Hepatic stellate cell (primary cell): ENCODE data around the gene NKX6-2.
"Not testable (repeated sequence)": the region's sequence is repeated elsewhere in the genome, so short reads cannot be mapped to it uniquely, and the experiment has no call there.

Experiments
- DNase-seq: peaks from one replicate; pipeline ENCODE4 v3.0.0; 2011; ENCODE audit warnings: low spot score

NKX6-2 gene

DNA sequence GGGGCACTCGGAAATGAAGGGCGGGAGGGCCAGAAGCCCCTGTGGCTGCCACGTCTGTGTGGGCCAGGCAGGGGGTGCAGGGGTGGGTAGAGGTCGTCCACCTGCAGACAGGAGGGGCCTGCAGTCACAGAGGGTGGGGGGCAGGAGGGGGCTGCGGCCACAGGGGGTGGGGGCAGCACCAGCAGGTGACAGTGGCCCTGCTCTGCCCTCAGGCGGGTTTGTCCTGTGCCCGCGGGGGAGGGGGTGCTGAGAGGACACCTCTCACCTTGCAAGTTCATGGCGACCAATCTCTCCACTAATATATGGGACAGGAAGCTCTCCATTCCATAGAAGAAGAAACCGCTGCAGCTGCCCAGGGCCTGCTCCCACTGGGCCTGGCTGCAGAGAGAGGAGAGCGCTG lies 26.6 kb upstream of the NKX6-2 start:
- no peak for DNase-seq

DNA sequence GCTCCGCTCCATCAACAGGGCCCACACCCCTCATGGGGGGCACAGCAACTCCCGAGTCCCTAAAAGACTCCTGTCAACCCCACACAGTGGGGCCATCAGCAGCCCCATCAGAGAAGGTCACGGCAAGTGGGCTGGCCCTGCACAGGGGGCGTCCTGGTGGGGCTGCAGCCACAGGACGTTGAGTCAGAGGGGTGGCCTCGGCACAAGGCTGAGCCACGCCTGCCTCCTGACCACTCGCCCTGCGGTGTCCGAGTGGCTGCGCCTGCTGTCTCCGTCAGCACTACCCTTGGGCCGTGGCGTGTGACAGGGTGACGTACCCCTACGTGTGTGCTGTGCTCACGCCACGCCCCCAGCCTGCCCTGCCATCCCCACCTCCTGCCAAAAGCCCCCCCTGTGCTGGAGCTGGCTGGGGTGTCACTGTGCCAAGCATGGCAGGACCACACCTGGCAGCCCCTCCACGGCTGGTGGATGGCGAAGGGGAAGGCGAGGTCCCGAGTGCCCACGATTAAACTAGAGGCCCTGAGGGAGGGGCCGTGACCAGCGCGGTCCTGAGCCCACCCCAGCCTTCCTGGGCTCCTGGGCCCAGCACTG lies 26.0 kb upstream of the NKX6-2 start:
- no peak for DNase-seq

DNA sequence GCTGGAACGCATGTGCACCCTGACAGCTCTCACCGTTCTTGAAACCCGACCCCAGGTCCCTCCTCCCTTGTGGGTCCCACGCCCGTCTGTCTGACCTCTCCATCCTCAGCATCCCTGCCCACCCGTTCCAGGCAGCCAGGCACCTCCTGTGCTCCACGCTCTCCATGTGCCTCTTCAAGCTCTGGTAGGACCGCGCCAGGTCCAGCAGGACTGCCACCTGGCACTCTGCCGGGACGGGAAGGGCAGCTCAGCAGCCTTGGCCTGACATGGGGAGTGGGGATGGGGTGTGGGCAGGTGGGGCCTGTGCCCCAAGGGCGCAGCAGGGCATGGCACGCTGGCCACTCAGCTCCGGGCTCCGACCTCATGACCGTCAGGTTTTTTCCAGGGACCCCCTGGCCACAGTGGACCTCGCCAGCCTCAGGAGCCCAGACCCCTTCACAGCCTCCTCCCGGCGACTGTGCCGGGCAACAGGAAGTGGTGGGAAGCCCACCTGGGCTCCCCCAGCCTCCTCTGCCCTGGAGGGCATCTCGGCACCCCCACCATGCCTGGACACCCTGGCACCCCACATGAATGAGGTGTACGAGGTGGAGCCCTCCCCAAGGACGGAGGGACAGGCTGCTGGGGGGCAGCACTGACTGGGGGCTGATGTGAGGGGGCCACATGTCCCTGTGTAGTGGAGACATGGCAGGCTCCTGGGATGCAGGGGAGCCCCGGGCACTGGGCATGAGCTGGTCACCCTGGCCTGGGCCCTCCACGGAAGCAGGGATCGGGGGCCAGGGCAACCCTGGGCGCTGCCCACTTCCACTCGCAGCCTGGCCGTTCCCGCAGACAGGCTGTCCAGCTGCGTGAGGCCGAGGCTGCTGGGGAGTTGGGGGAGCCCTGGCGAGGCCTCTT lies 25.1 kb upstream of the NKX6-2 start:
- no peak for DNase-seq

DNA sequence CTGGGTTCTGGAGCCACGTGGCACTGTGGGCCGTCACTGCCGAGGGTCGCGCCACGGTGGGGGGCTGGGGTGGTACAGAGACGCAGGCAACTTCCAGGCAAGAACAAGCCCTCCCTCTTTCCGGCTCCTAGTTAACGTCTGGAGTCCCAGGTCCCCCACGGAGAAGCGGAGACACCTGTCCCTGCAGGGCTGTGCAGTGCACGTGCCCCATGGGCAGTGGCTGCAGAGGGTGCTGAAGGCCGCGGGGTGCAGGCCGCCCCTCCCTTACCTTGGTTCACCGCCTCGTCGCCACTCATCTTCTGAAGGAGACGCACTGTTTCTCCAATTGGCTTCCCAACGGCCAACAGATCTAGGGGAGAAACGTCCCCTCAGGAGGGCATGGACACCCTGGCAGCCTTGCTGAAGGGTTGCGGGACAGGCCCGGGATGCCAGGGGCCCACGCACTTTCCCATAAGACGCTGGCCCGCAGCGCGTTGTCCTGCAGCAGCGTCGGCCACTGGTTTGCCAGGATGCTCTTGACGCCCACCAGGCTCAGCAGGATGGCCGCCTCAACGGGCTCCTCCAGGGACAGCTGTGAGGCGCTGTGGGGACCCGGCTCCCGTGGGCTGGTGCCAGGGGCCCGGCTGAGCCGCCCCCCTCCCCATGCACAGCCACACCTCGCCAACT lies 24.3 kb upstream of the NKX6-2 start:
- no peak for DNase-seq

DNA sequence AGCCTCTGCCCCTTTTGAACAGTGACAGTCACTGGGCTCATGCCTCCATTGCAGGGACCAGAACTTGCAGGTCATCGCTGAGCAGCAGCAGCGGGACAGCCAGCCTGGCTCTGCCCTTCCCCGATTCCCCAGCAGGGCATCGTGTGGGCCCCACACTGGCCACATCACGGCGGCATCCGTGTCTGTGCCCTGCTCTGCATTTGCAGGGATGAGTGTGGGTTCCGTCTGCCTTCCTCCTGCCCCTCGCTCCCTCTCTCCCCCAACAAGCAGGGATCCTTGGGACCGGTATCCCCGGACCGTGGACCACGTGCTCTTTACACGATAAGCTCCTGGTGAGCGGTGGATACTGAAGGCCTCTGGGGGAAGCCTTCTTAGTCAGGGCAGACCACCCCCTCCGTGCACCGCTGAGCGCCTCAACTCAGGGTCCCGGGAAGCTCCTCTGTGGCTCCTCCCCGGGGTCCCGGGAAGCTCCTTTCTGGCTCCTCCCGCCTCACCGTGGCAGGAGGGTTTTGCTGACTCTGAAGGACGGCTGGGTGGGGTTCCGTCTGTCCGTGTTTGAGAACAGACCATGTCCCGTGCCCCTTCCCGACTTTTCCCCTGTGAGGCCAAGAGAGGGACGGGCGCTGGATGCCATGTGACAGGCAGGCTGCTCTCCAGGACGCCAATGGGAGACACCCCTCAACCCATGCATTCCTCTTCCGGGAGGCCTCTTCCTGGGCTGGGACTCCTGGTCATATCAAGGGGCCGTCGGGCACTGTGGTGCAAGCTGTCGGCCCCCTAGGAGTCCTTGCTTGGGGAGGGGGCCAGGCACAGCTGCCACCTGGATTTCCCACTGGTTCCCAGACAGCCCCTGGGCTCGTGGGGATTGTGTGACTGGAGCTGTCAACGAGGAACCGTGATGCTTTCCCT lies 23.5 kb upstream of the NKX6-2 start:
- DNase-seq = no peak

DNA sequence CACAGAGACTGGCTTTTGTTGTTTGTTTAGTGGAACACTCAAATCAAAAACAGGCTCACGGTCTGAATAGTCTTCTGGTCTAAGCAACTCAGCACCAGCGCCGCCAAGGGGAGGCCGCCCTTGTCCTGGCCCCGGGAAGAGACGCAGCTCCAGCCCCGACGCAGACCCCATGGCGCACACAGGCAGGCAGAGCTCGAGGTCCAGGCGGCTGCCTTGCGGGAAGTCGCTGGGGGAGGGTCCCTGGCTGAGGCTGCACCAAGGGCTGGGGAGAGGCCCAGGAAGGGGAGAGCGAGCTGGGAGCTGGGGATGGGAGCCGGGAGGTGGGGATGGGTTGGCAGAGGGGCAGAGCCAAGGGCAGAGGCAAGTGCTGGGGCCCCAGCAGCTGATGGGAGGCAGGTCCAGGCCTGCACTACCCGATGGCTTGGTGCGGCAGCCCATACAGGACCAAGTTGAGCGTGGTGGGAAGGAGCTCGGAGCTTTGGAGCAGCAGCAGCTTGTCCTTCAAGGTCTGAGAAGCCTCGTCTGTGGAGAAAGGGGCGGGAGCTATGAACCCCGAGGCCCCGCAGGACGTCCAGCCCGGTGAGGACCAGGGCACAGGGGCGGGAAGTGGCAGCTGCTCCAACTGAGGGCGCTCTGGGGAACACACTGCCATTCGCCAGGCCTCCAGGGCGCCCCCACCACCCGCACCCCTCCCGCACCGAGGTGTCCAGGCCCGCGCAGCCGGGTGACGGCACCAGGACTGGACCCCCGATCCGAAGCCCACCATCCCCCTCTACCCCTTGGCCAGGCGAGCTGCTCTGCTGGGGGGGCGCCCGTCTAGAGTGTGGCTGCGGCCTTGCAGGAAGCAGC lies 22.7 kb upstream of the NKX6-2 start:
- no peak for DNase-seq

DNA sequence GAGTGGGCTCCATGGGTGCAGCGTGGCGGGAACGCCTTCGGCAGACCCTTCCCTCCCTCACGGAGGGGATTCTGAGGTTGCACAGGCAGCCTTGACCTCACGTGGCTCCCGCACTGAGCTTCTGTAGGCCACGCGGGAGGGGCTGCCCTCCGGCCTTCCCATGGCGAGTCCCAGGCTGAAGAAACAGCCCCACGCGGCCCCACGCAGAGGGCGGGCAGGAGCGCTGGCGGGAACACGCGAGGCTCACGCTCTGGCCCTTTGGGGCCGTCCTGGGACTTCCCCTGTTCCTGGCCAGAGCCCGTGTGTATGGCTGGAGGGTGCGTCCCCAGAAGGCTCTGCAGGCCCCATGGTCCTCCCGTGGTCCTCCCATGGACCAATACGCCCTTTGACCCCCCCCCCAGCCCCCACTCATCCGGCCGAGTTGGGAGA lies 21.7 kb upstream of the NKX6-2 start:
- no peak for DNase-seq

DNA sequence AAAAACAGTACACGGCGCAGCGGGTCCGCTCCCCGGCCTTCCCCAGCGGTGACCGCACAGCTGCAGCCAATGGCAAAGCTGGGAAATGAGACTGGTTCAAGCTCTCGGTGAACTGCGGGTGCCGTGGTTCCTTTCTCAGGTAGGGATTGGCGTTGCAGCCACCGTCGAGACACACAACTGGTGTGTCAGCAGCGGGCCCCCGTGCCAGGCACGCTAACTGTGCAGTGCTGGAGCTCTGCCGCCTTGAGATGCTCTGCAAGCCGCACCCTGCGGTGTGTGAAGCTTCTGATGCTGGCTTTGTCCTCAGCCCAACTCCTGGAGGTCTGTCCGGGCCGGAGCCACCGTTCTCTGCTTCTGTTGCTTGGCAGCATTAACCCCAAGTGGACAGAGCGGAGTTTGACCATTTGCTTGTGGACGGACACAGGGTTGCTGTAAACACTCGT lies 20.6 kb upstream of the NKX6-2 start:
- no peak for DNase-seq

DNA sequence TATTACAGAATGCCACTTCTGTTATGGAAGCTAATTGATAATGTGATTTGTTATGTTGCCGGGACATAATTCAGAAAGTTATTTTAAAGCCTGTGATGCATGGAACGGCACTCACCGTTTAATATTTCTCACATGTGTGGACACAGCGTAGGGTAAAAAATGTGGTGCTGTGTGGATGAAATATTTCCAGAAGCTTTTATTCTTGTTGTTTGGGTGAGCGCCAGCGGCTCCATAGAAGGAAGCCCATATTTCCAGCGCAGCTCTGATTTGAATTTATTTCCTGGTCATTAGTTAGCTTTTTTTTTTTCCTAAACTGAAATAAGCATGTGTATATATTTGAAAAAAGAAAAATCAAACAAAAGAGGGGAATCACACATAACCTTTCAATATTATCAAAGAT lies 20.2 kb upstream of the NKX6-2 start:
- no peak for DNase-seq

DNA sequence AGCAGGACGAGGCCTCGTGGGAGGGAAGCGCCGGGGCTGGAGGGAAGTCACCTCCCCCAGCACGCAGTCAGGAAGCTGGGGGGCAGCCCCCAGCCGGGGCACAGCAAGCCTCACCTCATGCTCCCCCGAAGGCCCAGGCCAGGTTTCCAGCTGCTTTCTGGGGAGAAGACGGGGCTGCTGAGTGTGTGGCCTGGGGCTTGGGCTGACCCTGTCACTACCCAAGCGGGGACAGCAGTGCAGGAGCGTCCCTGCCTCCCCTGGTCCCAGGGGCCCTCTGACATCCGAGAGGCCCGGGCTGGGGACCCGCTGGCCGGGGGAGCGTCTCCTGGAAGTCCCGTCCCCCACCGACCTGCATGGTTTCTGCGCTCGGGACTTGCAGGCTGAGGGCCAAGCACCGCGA lies 19.7 kb upstream of the NKX6-2 start:
- DNase-seq = no peak

DNA sequence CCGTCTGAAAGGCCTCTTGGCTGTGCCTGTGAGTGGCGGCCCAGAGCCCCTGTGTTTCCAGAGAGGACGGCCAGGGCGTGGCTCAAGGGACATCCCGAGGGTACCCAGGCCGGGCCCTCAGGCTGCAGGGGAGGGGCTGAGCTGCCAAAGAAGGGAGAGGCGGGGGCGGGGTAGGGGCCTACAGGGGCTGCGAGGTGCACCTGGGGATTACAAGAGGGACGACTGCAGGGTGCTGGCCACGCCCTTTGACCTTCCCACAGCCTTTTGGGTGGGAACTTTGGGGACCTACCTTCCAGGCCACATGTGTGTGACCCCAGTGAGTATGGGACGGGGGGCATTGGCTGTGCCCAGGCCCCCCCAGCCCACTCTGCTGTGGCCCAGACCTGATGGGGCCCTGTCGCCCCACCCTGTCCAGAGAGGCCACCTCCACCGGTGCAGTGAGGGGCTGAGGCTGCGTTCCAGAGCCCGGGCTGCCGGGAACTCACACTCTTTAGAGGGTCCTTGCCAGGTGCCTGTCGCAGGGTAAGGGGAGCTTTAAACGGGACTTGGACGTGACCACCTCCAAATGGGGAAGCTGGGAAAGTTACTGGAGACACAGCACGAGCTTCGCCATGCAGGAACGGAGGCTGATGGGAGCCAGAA lies 19.0 kb upstream of the NKX6-2 start:
- no peak for DNase-seq

DNA sequence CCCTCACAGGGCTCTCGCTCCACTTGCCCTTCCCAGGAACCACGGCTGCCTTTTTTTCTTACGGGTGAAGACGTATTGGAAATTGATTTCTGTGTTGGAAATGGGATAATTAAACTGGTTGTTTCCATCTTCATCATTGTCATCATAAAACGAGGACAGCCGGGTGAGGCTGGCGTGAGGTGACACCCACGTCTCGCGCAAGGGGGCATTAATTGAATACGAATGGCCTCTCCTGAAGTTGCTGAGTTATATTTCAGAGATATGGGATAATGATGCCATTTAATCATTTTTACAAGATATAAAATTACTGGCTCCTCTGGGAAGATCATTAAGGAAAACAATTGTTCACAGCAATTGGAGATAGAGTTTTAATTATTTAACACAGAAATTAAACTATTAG lies 18.3 kb upstream of the NKX6-2 start:
- no peak for DNase-seq

DNA sequence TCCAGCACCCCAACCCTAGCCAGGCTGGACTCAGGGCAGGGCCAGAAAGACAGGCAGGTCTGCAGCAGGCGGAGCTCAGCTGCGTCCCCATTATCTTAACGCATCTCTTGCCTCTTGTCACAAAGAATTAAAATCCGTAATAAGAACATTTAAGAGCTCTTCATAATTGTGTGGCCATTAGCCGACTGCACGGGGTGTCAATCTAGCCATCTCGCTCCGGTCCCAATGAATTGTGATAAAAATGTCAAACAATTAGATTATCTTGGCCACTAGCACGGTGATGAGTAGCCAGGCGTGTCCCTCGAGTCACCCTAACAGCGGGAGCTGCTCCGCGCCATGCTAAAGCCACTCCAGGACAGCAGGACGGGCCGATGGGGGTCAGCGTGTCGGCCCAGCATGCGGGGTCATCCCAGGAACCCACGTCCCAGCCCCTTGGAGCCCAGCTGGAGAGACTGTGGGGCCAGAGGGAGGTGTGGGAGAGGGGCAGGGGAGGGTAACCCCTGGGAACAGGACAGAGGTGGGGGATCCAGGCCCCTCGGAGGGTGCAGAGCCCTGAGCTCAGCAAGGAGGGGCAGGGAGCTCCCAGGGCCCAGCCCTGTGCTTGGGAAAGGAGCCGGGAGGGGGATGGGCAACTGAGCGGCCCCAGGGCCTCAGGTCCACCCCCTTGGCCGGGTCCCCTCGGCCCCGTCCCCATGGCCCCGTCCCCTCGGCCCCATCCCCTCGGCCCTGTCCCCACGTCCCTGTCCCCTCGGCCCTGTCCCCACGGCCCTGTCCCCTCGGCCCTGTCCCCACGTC lies 17.7 kb upstream of the NKX6-2 start:
- no peak for DNase-seq

DNA sequence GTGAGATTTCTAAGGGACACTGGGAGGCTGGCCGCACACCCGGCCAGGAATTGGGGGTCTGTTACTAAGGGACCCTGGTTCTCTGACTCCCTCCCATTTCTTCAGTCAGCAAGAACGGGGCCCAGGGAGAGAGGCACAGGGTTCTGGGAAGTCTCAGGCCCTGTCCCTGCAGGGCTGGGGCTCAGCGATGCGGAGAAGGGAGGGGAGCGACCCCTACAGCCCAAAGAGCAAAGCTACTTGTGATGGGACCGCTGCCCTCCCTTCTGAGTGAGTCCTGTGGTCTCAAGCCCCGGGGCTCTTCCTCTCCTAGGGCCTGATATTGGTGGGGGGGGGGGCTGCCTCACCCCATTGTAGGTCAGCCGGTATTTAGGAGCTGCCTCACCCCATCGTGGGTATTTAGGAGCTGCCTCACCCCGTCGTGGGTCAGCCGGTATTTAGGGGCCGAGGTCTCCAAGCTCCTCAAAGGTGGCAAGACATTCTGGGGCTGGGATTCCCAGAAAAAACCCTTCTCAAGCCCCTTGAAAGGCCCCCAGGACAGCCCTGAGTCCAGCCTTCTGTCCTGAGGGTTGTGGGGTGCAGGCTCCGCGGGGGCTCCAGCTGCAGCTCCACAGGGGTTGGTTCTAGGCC lies 16.9 kb upstream of the NKX6-2 start:
- no peak for DNase-seq

DNA sequence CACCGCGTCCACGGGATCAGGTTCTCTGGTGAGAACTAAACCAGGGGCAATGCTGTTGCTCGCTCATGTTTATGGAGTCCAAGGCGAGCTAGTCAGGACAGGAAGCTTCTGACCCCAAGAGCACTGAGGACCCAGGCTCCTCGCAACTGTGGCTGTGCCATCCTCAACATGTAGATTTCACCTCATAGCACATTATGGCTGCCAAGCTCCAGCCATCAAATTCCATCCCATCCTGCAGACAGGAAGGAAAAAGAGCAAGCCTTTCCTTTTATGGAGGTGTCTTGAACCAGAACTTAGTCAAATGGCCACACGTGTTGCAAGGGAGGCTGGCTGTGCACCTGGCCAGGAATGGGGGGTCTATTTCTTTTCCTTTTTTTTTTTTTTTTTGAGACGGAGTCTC lies 16.1 kb upstream of the NKX6-2 start:
- DNase-seq = no peak

DNA sequence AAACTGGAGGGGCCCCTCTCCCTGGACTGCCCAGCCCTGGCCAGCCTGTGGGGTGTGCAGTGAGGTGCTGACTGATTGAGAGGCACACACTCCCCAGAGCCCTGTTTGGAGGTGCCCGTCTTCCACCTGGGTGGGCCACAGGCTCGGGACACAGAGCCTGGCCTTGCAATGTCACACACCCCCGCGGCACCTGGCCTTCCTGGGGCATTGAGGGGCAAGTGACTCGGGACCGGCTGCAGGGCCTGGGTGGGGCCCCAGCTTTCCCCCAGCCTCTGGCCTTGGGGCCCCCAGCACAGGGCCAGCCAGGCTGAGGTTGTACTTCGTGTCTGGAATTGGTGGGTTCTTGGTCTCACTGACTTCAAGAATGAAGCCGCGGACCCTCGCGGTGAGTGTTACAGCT lies 13.9 kb upstream of the NKX6-2 start:
- no peak for DNase-seq

DNA sequence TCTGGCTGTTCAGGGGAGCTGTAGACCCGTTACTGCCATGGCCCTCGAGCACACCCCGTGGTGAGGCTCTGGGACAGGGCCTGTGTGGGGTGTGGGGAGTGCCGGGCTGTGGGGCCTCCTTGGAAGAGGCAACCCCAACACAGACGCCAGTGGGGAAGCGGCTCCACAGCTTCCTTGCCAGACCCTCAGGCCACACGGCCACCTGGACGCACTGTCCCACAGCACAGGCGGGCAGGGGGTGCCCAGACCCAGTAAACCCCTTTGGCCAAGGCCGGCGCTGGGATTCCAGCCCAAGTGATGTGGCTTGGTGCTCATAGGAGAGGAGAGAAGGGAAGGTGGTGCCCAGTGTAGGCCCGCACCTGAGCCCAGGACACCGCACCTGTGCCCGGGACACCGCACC lies 12.9 kb upstream of the NKX6-2 start:
- no peak for DNase-seq

DNA sequence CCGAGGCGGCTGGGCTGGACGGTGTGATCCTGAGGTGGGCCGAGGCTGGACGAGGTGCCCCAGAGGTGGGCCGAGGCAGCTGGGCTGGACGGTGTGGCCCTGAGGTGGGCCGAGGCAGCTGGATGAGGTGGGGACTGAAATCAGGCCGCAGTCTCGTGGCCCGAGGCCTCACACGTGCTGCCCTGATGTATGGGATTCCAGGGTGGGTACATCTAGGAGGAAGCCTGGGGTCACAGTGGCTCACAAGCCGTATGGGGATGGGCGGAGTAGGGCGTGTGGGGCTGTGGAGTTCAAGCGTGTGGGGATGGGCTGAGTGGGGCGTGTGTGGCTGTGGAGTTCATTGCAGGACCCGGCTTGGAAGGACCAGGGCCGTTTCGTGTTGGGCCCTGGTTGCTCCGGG lies 12.5 kb upstream of the NKX6-2 start:
- DNase-seq = no peak

DNA sequence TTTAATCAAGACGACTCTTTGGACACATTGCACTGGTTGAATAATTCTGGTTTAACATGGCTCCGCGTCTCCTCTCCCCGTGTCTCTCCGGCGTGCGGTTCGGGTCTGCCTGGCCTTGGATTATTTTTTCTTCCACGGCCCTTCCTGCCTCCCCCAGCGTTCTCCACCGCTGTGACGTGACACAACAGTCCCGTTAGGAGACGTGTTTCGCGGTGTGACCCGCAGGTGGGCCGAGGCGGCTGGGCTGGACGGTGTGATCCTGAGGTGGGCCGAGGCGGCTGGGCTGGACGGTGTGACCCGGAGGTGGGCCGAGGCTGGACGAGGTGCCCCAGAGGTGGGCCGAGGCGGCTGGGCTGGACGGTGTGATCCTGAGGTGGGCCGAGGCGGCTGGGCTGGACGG lies 12.0 kb upstream of the NKX6-2 start:
- DNase-seq = not testable (repeated sequence)
